Ishikawa (cell line): ENCODE data around the gene CCDC187.

Experiments
- CEBPB ChIP-seq: IDR thresholded peaks from 2 replicates; pipeline ENCODE4 v1.6.1; 2012
- EP300 ChIP-seq: IDR thresholded peaks from 2 replicates; pipeline ENCODE4 v1.6.1; 2012; ENCODE audit warnings: borderline replicate concordance
- NFIC ChIP-seq: IDR thresholded peaks from 2 replicates; pipeline ENCODE4 v1.6.1; 2012
- REST ChIP-seq: IDR thresholded peaks from 2 replicates; pipeline ENCODE4 v1.6.1; 2012; ENCODE audit warnings: low read depth, mild to moderate bottlenecking
- USF1 ChIP-seq: IDR thresholded peaks from 2 replicates; pipeline ENCODE4 v1.6.1; 2012

GRCh38 chr9:136326061-136326760, 22.3 kb upstream of the CCDC187 start:
- TF ChIP-seq CEBPB (no peak), EP300 (no peak), NFIC (no peak), USF1 (no peak), REST (no peak)
